OCI-LY7 (cell line): Measurements from ENCODE around the gene WBP4. TPM values are rescaled to one million over a fixed set of nuclear protein-coding genes. Genes with fewer than 3 reads are reported as not detected.

Experiments used
- BruUV-seq: library from RNA; stranded (reverse); fragments of 400-500 nt; replicated peaks from 2 replicates; lab custom pipeline; 2021; lab: Mats Ljungman, UMichigan
- CTCF ChIA-PET: fragments of 300-600 bp; sonication (Branson Sonifier 250); formaldehyde crosslinking; loops from one replicate; lab custom pipeline; 2022; ENCODE audit warnings: antibody characterized with exemption; ENCODE audit not compliant: unreplicated experiment; lab: Charles Lee
- POLR2A ChIA-PET: fragments of 300-600 bp; sonication (Branson Sonifier 250); formaldehyde crosslinking; loops from one replicate; lab custom pipeline; 2022; ENCODE audit warnings: antibody characterized with exemption; lab: Charles Lee
- DNase-seq: peaks from one replicate; pipeline ENCODE4 v3.0.0-alpha.2; 2015; ENCODE audit warnings: low spot score
- H2AFZ ChIP-seq: fragments of 200-600 bp; sonication (generic), shearing (Covaris generic); 2 replicates; pipeline ENCODE4 v1.6.1; 2014; ENCODE audit warnings: mild to moderate bottlenecking, antibody characterized with exemption, low read length, moderate library complexity
- H3K27ac ChIP-seq: fragments of 200-600 bp; sonication (generic); 2 replicates; pipeline ENCODE4 v1.5.1; 2014; ENCODE audit warnings: mixed run types, low read depth, mild to moderate bottlenecking, moderate library complexity, low read length, inconsistent platforms; ENCODE audit not compliant: poor library complexity, severe bottlenecking
- H3K36me3 ChIP-seq: fragments of 200-600 bp; sonication (generic); 2 replicates; pipeline ENCODE4 v1.6.1; 2014; ENCODE audit warnings: mild to moderate bottlenecking, antibody characterized with exemption, low read length, moderate library complexity, mixed read lengths; ENCODE audit not compliant: insufficient read depth
- H3K4me1 ChIP-seq: fragments of 200-600 bp; sonication (generic); 2 replicates; pipeline ENCODE4 v1.5.1; 2014; ENCODE audit warnings: mild to moderate bottlenecking, low read length; ENCODE audit not compliant: insufficient read depth, poor library complexity, severe bottlenecking
- H3K4me2 ChIP-seq: fragments of 200-600 bp; sonication (generic); 2 replicates; pipeline ENCODE4 v1.6.1; 2014; ENCODE audit warnings: mild to moderate bottlenecking, low read length
- H3K4me3 ChIP-seq: fragments of 200-600 bp; sonication (generic); 2 replicates; pipeline ENCODE4 v1.5.1; 2014; ENCODE audit warnings: mild to moderate bottlenecking, low read depth, low read length; ENCODE audit not compliant: poor library complexity, severe bottlenecking
- H3K79me2 ChIP-seq: fragments of 200-600 bp; sonication (generic); 2 replicates; pipeline ENCODE4 v1.6.1; 2016; ENCODE audit warnings: low read depth, mild to moderate bottlenecking, low read length, moderate library complexity, mixed read lengths; ENCODE audit not compliant: insufficient read depth
- H3K9me2 ChIP-seq: fragments of 200-600 bp; sonication (generic); 2 replicates; pipeline ENCODE4 v1.6.1; 2016; ENCODE audit warnings: mild to moderate bottlenecking, low read length, mixed read lengths; ENCODE audit not compliant: insufficient read depth
- H3K9me3 ChIP-seq: fragments of 200-600 bp; sonication (generic); 2 replicates; pipeline ENCODE4 v1.6.1; 2014; ENCODE audit warnings: mild to moderate bottlenecking, mixed run types, low read length, mixed read lengths
- H4K20me1 ChIP-seq: fragments of 200-600 bp; sonication (generic); 2 replicates; pipeline ENCODE4 v1.6.1; 2014; ENCODE audit warnings: mild to moderate bottlenecking, antibody characterized with exemption, low read length, moderate library complexity, mixed read lengths; ENCODE audit not compliant: insufficient read depth
- CTCF ChIP-seq: fragments of 200-600 bp; sonication (generic); conservative IDR thresholded peaks from 2 replicates; pipeline ENCODE4 v1.5.1; 2014; ENCODE audit warnings: mild to moderate bottlenecking, antibody characterized with exemption, low read length, moderate library complexity, mixed read lengths
- EZH2phosphoT487 ChIP-seq: fragments of 200-600 bp; sonication (generic); IDR thresholded peaks from 2 replicates; pipeline ENCODE4 v1.6.1; 2018; ENCODE audit warnings: low read depth, borderline replicate concordance, mild to moderate bottlenecking, mixed run types, antibody characterized with exemption, low read length, moderate library complexity, mixed read lengths
- intact Hi-C: fragments of 100-400 bp; cut with micrococcal nuclease; formaldehyde crosslinking; loops from one replicate; pipeline ENCODE4 v1.10.0; 2022; ENCODE audit not compliant: unreplicated experiment
- total RNA-seq, 2 experiments: library from RNA; depleted of rRNA in 1 of 2; stranded (reverse); fragments of >200 nt in 1 of 2; shearing (Covaris generic) in 1 of 2; gene quantifications; 2 replicates each; pipeline ENCODE4 v1.2.3, GENCODE V29; 2014 to 2022

The WBP4 gene
- total RNA-seq, 2 experiments from 2014 or later = 5.9 to 7.3 TPM

GRCh38 chr13:41098761-41099160, 37.5 kb downstream of the WBP4 start:
- Histone ChIP-seq H3K4me1 (no peaks in the 10 kb centered on the region), H3K27ac (no peak overlapping the region), H3K9me2 (no peaks in the 10 kb centered on the region), H3K4me3 (no peak overlapping the region), H3K36me3 (no peaks in the 10 kb centered on the region), H3K9me3 (no peaks in the 10 kb centered on the region), H3K79me2 (no peaks in the 10 kb centered on the region), H2AFZ (no peak overlapping the region), H3K4me2 (no peak overlapping the region), H4K20me1 (no peaks in the 10 kb centered on the region)
- TF ChIP-seq CTCF (no peak), EZH2phosphoT487 (no peak)
- CTCF ChIA-PET = no interaction called here
- POLR2A ChIA-PET = no interaction called here
- no peak for DNase-seq
- no TSS peak for BruUV-seq
- intact Hi-C loops = no loop called here

GRCh38 chr13:41099986-41100385, 38.7 kb downstream of the WBP4 start:
- Histone ChIP-seq H3K9me2 (no peaks in the 10 kb centered on the region), H3K79me2 (no peaks in the 10 kb centered on the region), H3K9me3 (no peaks in the 10 kb centered on the region), H3K27ac (no peak overlapping the region), H3K4me2 (no peak overlapping the region), H4K20me1 (no peaks in the 10 kb centered on the region), H2AFZ (no peak overlapping the region), H3K4me1 (no peaks in the 10 kb centered on the region), H3K36me3 (no peaks in the 10 kb centered on the region), H3K4me3 (no peak overlapping the region)
- ChIA-PET POLR2A (interaction anchor here (0.7 kb wide), 1 partner anchor 96 kb away, joined by 3 read pairs; no protein-coding TSS in a partner anchor), CTCF (no interaction called here)
- intact Hi-C loops = no loop called here
- no TSS peak for BruUV-seq
- TF ChIP-seq EZH2phosphoT487 (no peak), CTCF (no peak)
- DNase-seq = no peak

GRCh38 chr13:41107104-41107571, 45.8 kb downstream of the WBP4 start:
- Histone ChIP-seq H2AFZ (no peak overlapping the region), H3K36me3 (no peaks in the 10 kb centered on the region), H3K9me2 (no peaks in the 10 kb centered on the region), H3K79me2 (no peaks in the 10 kb centered on the region), H3K9me3 (0 out of 2 replicates have a peak, but pooled peaks cover 6% of the 10 kb centered on the region), H3K4me3 (no peak overlapping the region), H3K4me1 (no peaks in the 10 kb centered on the region), H4K20me1 (no peaks in the 10 kb centered on the region), H3K4me2 (no peak overlapping the region), H3K27ac (no peak overlapping the region)
- BruUV-seq = no TSS peak
- CTCF ChIA-PET = no interaction called here
- no peak for DNase-seq
- POLR2A ChIA-PET = no interaction called here
- TF ChIP-seq EZH2phosphoT487 = no peak
- TF ChIP-seq CTCF = no peak
- intact Hi-C loops = no loop called here
